GM18870 (cell line): ENCODE results near the gene ALPI.
"Not testable (repeated sequence)": the region's sequence is repeated elsewhere in the genome, so short reads cannot be mapped to it uniquely, and the experiment has no call there.

Experiments
- ATAC-seq: cut with Tn5 transposase; IDR thresholded peaks from one replicate; pipeline ENCODE4 v1.9.1; 2021; ENCODE audit warnings: moderate library complexity; ENCODE audit not compliant: unreplicated experiment

The ALPI gene

GRCh38 chr2:232455426-232456255, at the start of gene ALPI:
Gene ALPI (plus strand): TSS chr2:232456153. CDS start chr2:232456200, 47 bp downstream.
- ATAC-seq, result no peak

- ATAC-seq, result no peak
Observed at GRCh38 chr2:232406556-232407310, 49.2 kb upstream of the ALPI start, which contains the start of gene ALPG. Gene ALPG (plus strand): TSS chr2:232406844. CDS start chr2:232406895, 51 bp downstream.

- ATAC-seq, result not testable (repeated sequence)
Observed at GRCh38 chr2:232407428-232408150, 48.4 kb upstream of the ALPI start.

GRCh38 chr2:232408269-232408668, 47.7 kb upstream of the ALPI start:
- not testable (repeated sequence) for ATAC-seq

GRCh38 chr2:232409617-232410016, 46.3 kb upstream of the ALPI start:
- not testable (repeated sequence) for ATAC-seq

GRCh38 chr2:232410238-232410900, 45.6 kb upstream of the ALPI start:
- ATAC-seq, result no peak

- no peak for ATAC-seq
Observed at GRCh38 chr2:232411901-232412629, 43.9 kb upstream of the ALPI start.

- no peak for ATAC-seq
Observed at GRCh38 chr2:232412986-232413385, 43.0 kb upstream of the ALPI start.

- ATAC-seq, result no peak
Observed at GRCh38 chr2:232415138-232415690, 40.7 kb upstream of the ALPI start.

GRCh38 chr2:232415736-232416520, 40.0 kb upstream of the ALPI start:
- ATAC-seq, result no peak

GRCh38 chr2:232416521-232417470, 39.2 kb upstream of the ALPI start:
- no peak for ATAC-seq

GRCh38 chr2:232417489-232417888, 38.5 kb upstream of the ALPI start:
- no peak for ATAC-seq

GRCh38 chr2:232418056-232418455, 37.9 kb upstream of the ALPI start:
- no peak for ATAC-seq

GRCh38 chr2:232418466-232419244, 37.3 kb upstream of the ALPI start:
- no peak for ATAC-seq

GRCh38 chr2:232419245-232420072, 36.5 kb upstream of the ALPI start:
- ATAC-seq, result no peak

- no peak for ATAC-seq
Observed at GRCh38 chr2:232420073-232420454, 35.9 kb upstream of the ALPI start.
